ENCODE data around the gene CACNA1D. TPM values are rescaled to one million over a fixed set of nuclear protein-coding genes. Genes with fewer than 3 reads are reported as not detected.

The CACNA1D gene
- total and polyA plus RNA-seq, 9 of the 15 experiments (the other 6 are each of a cell fraction or from before 2014, with no cell fraction given), result 0.29 TPM; not detected in 8

GRCh38 chr3:53768478-53769459 is 274.4 kb downstream of the CACNA1D start:
- Histone ChIP-seq H3K4me2 (ENCODE audit: insufficient read depth, low read length) (no peak overlapping the region), H4K20me1 (replicated peaks; ENCODE audit: control insufficient read depth, insufficient read depth, low read length) (no peaks in the 10 kb centered on the region), H3K79me2 (ENCODE audit: control insufficient read depth, insufficient read depth, low read length) (no peaks in the 10 kb centered on the region), H3K36me3 (ENCODE audit: control insufficient read depth, insufficient read depth, low read length) (no peaks in the 10 kb centered on the region), H3K4me1 (replicated peaks in 1 of 2; ENCODE audit: control insufficient read depth in 2 of 2, insufficient read depth in 2 of 2, low read length in 2 of 2) (no peaks in the 10 kb centered on the region), H2AFZ (ENCODE audit: low read depth, low read length) (no peak overlapping the region), H3K9ac (ENCODE audit: insufficient read depth in 1 of 2, low read depth in 2 of 2, low read length in 2 of 2) (no peak overlapping the region), H3K27ac (ENCODE audit: extremely low read depth, low read depth, low read length) (no peak overlapping the region), H3K4me3 (no peak overlapping the region), H3K9me3 (replicated peaks; ENCODE audit: control insufficient read depth, insufficient read depth, low read depth, low read length) (no peaks in the 10 kb centered on the region), H3K9me1 (ENCODE audit: control insufficient read depth, insufficient read depth, low read length) (no peaks in the 10 kb centered on the region), H3K27me3 (ENCODE audit: control insufficient read depth in 2 of 2, insufficient read depth in 2 of 2, low read length in 2 of 2) (peaks cover 0 to 39% of the 10 kb centered on the region in 2 experiments; a peak in 3 of 5 replicates)
- no peak for ATAC-seq
- no peak for DNase-seq (ENCODE audit: extremely low read depth in 1 of 4, low spot score in 3 of 4)
- TF ChIP-seq COPS2 (conservative IDR thresholded peaks at IDR 0.05) (no peak), CC2D1A (IDR thresholded peaks at IDR 0.05) (no peak), RB1 (IDR thresholded peaks at IDR 0.05; ENCODE audit: low read depth) (no peak)
- POLR2A ChIA-PET, result no interaction called here
- no peak for FAIRE-seq
- in situ Hi-C loops (cut with MboI), result no loop called here
- 3% methylated on average over 9 of the region's 12 CpGs for WGBS (ENCODE audit: insufficient coverage, low coverage, missing lambda C conversion rate)
- intact Hi-C loops (cut with micrococcal nuclease), result no loop called here
- BruUV-seq (replicated peaks), result no TSS peak
- CTCF ChIA-PET (ENCODE audit: low intra/inter-chr PET ratio), result no interaction called here

DNA sequence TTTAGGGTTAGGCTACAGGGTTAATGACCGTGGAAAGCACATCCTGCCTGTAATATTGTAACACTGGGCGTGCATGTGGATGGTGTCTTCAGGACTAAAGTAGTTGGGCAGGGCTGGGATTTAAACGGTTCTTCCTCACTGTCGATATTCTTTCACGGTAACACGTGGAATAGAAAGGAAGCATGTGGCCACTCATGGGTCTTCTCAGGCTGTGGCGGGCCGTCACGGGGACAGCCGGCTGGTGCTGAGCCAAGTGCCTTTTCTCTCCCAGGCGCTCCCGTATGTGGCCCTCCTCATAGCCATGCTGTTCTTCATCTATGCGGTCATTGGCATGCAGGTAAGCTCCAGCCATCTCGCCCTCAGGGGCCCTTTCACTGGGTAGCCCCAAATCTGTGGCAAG is 278.2 kb downstream of the CACNA1D start:
- H3K27ac ChIP-seq (ENCODE audit: extremely low read depth, low read depth, low read length), result no peak overlapping the region
- H3K4me3 ChIP-seq, result no peak overlapping the region
- no peaks in the 10 kb centered on the region for H4K20me1 ChIP-seq (replicated peaks; ENCODE audit: control insufficient read depth, insufficient read depth, low read length)
- H3K9me3 ChIP-seq (replicated peaks; ENCODE audit: control insufficient read depth, insufficient read depth, low read depth, low read length), result no peaks in the 10 kb centered on the region
- intact Hi-C loops (cut with micrococcal nuclease) (no loop called here), in situ Hi-C loops (cut with MboI) (no loop called here)
- H3K9ac ChIP-seq (ENCODE audit: insufficient read depth in 1 of 2, low read depth in 2 of 2, low read length in 2 of 2), result no peak overlapping the region
- BruUV-seq (replicated peaks), result no TSS peak
- ChIA-PET POLR2A (no interaction called here), CTCF (ENCODE audit: low intra/inter-chr PET ratio) (no interaction called here)
- no peaks in the 10 kb centered on the region for H3K36me3 ChIP-seq (ENCODE audit: control insufficient read depth, insufficient read depth, low read length)
- WGBS (ENCODE audit: insufficient coverage, low coverage, missing lambda C conversion rate), result 0% methylated on average over 14 of the region's 14 CpGs
- DNase-seq (ENCODE audit: extremely low read depth in 1 of 4, low spot score in 3 of 4) (no peak), ATAC-seq (no peak), FAIRE-seq (no peak)
- peaks cover 2% of the 10 kb centered on the region for H3K9me1 ChIP-seq (ENCODE audit: control insufficient read depth, insufficient read depth, low read length)
- peaks cover 0 to 43% of the 10 kb centered on the region in 2 experiments; a peak in 3 of 5 replicates for H3K27me3 ChIP-seq (ENCODE audit: control insufficient read depth in 2 of 2, insufficient read depth in 2 of 2, low read length in 2 of 2)
- H3K4me2 ChIP-seq (ENCODE audit: insufficient read depth, low read length), result no peak overlapping the region
- H2AFZ ChIP-seq (ENCODE audit: low read depth, low read length), result no peak overlapping the region
- H3K79me2 ChIP-seq (ENCODE audit: control insufficient read depth, insufficient read depth, low read length), result no peaks in the 10 kb centered on the region
- no peaks in the 10 kb centered on the region for H3K4me1 ChIP-seq (replicated peaks in 1 of 2; ENCODE audit: control insufficient read depth in 2 of 2, insufficient read depth in 2 of 2, low read length in 2 of 2)
- no peak for TF ChIP-seq NFATC3 (IDR thresholded peaks at IDR 0.05)
- TF ChIP-seq TBP (optimal IDR thresholded peaks at IDR 0.05; ENCODE audit: low read depth, low read length), result no peak
- TF ChIP-seq ZKSCAN1 (IDR thresholded peaks at IDR 0.05; ENCODE audit: low read depth, low read length), result no peak
- TF ChIP-seq ATF1 (CRISPR knock-in tag; IDR thresholded peaks at IDR 0.05), result no peak
- TF ChIP-seq ATF1 (tag; IDR thresholded peaks at IDR 0.05), result no peak
- no peak for TF ChIP-seq FOXA1 (IDR thresholded peaks at IDR 0.05; ENCODE audit: borderline replicate concordance)
- no peak for TF ChIP-seq NELFE (IDR thresholded peaks at IDR 0.05; ENCODE audit: insufficient read depth, insufficient read length)
- no peak for TF ChIP-seq SAFB (IDR thresholded peaks at IDR 0.05; ENCODE audit: borderline replicate concordance, low read depth, low read length)
- no peak for TF ChIP-seq SMAD4 (CRISPR knock-in tag; conservative IDR thresholded peaks at IDR 0.05)
- TF ChIP-seq ZNF133 (CRISPR knock-in tag; IDR thresholded peaks at IDR 0.05), result no peak
- TF ChIP-seq THRB (CRISPR knock-in tag; conservative IDR thresholded peaks at IDR 0.05), result no peak
- no peak for TF ChIP-seq ARID3A (IDR thresholded peaks at IDR 0.05; ENCODE audit: borderline replicate concordance, low read depth, low read length)

All from K562 (cell line).